Measurements from ENCODE around the gene PNMT.
"Not testable (repeated sequence)": the region's sequence is repeated elsewhere in the genome, so short reads cannot be mapped to it uniquely, and the experiment has no call there.

The PNMT gene

GRCh38 chr17:39688475-39688835, 20.2 kb downstream of the PNMT start:
- DNase-seq: no peak

GRCh38 chr17:39688945-39689344, 20.7 kb downstream of the PNMT start:
- DNase-seq: no peak

- DNase-seq: no peak
Measured at GRCh38 chr17:39694593-39694992, 26.3 kb downstream of the PNMT start.

GRCh38 chr17:39695089-39695474, 26.8 kb downstream of the PNMT start:
- no peak for DNase-seq

GRCh38 chr17:39696731-39697130, 28.5 kb downstream of the PNMT start:
- no peak for DNase-seq

GRCh38 chr17:39697961-39698360, 29.7 kb downstream of the PNMT start:
- DNase-seq: no peak

DNA sequence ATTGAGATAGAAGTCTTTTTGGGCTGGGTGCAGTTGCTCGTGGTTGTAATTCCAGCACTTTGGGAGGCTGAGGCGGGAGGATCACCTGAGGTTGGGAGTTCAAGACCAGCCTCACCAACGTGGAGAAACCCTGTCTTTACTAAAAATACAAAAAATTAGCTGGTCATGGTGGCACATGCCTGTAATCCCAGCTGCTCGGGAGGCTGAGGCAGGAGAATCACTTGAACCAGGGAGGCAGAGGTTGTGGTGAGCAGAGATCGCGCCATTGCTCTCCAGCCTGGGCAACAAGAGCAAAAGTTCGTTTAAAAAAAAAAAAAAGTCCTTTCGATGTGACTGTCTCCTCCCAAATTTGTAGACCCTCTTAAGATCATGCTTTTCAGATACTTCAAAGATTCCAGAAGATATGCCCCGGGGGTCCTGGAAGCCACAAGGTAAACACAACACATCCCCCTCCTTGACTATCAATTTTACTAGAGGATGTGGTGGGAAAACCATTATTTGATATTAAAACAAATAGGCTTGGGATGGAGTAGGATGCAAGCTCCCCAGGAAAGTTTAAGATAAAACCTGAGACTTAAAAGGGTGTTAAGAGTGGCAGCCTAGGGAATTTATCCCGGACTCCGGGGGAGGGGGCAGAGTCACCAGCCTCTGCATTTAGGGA, 31.0 kb downstream of the PNMT start:
- DNase-seq: not testable (repeated sequence)

GRCh38 chr17:39699818-39700147, 31.5 kb downstream of the PNMT start, which contains the start of gene ERBB2:
TSS of gene ERBB2 (plus strand) at chr17:39700064. CDS start at chr17:39700239, 175 bp downstream.
- peak; percentile 75 for DNase-seq

DNA sequence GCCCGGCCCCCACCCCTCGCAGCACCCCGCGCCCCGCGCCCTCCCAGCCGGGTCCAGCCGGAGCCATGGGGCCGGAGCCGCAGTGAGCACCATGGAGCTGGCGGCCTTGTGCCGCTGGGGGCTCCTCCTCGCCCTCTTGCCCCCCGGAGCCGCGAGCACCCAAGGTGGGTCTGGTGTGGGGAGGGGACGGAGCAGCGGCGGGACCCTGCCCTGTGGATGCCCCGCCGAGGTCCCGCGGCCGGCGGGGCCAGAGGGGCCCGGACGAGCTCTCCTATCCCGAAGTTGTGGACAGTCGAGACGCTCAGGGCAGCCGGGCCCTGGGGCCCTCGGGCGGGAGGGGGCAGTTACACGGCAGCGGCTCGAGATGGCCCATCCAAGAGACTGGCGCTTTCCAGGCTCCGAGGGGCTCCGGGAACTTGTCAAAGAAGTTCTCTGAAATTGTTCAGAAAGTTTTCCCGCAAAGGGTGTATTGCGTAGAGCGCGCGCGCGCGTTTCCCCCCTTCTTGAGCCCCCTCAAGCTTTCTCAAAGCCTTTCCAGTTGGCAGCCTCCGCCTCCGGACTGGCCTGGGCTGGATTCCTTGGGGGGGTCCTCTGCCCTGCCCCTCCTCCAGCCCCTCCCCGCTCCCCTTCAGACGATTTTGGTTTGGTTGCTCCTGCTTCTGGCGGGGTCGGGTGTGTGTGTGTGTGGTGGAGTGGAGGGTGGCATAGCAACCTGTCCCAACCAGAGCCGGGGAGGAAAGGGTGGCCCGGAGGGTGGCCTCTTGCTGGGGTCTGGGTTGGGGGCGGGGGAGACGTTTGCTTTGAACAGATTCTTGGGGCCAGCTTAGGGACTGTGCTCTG, 32.1 kb downstream of the PNMT start:
- DNase-seq: peak; percentile 49

DNA sequence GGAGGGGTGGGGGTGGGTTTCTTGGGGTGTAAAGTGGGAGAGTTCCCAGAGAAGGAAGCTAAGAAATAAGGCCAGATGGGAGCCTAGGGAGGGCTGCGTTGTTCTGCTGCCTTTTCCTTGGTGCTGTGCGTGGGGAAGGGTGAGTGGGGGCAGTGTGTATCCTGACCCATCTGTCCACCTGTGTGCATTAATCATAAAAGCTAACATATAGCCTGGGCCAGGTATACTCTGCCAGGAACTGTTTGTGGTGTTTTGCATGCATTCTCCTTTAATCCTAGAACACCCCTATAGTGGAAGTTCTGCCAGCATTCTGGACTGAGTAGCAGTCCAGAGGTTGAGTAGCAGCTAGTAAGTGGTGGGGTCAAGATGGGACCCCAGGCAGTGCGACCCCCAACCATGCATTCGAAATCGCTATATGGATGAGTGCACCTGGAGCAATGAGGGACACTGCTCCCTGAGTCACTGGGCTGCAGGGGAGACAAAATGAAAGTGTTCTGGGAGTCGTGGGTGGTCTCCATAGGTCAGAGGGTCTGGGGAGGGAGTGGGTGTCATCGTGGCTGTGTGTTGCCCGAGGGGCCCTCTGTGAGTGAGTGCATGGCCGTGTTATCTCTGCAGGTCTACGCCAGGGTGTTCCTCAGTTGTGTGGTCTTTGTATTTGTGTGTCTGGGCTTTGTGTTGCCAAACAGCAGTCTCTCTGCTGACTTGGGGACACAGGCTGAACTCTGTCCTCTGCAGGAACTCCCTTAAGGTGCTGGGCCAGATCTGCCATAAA, 32.9 kb downstream of the PNMT start:
- no peak for DNase-seq

- DNase-seq: no peak
Measured at GRCh38 chr17:39701784-39702422, 33.6 kb downstream of the PNMT start.

DNA sequence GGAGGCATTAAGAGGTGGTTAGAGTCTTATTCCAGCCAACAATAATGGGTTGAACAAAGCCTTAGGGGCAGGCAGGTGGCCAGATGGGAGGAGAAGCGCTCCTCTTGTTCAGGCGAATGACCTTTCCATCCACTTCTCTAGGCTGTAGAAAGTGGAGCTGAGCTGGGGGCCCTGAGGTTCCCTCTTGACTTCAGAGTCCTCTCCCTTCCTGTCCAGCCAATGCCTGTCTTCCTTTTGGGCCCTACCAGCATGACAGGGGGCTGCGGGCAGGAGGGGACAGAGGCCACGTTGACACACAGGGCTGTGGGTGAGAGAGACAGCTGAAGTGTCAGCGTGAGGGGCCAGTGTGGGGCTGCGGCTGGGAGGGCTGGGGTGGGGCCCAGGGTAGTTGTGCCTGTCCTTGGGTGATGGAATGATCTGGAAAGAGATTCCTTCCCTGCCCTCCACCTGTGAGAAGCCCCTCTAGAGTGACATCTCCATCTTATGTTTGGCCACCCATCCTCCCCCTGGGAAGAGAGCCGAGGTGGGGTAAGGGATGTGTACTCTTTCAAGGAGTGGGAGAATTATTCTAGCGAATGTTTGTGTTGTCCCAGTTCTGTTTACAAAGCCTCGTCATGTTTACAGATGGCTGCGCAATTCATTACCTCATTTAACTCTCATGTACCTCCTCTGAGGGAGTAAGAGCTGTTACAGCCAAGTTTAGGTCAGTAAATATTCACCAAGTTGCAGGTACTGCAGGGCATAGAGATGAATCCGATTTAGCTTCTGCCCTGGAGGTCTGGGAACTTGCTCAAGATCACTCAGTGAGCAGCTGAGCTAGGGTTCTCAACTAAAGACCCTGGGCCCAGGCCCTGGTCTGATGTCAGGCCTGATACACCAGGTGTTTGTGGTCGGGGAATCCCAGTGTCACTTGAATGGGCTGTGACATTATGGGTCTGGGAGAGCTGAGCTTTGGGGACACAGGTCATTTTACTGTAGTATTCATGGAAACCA, 34.9 kb downstream of the PNMT start:
- no peak for DNase-seq

DNA sequence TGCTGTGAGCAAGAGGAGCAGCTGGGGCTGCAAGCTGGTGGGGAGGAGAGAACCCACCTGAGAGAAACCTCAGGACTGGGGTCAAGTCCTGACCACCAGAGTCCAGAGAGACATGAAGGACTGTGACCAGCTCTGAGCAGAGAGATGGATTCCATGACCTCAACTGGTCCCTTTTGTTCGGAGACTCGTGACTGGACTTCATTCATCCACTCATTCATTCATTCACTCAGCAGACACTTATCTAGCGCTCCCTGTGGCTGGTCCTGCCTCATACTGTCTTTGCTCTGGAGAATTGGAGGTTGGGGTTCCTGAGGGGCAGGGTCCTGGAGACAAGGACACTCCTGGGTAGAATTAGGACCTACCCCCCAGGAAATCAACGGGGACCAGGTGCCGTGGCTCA, 35.7 kb downstream of the PNMT start:
- no peak for DNase-seq

GRCh38 chr17:39704821-39705551, 36.7 kb downstream of the PNMT start:
- DNase-seq: no peak

DNA sequence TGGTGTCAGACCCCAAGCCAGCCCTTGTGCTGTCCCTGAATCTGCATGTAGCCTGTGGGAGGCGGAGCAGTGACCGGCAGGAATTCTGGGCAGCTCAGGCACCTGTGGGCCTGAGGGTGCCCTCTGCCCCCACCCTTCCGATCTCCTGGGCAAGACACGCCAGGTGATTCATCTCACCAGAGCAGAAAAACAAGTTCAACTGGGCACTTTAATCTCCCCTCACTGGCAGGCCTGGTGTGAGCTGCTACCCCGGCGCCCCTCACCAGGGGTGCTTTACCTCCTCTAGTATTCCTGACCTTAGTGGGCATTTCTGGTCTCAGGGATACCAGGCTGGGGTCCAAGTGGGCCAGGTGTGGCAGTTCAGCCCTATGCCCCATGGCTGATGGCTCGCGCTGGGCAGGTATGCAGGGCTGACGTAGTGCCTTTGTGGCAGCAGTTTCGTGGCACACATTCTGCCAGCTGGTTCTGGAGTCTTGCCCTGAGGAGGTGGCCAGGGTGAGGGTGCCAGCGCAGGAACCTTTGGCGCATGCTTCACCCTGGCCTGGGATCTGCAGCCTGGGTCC, 37.6 kb downstream of the PNMT start:
- DNase-seq: no peak

DNA sequence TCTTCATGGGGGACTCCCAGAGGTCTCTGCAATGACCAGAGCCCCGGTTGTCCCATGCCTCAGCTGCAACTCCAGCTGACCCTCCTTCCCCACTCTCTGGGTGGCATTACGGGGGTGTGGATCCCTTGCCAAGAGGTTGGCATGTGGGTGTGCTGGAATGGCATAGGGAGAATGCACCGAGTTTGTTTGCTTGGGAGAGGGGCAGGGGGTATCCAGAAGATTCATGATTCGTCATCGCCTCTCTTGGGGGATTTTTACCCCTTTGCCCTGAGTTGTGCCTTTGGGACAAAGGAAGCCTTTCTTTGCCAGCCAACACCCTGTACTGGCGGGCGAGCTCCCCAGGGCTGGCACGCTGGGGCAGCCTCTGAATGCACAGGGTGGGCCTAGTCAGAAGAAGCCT, 38.1 kb downstream of the PNMT start:
- no peak for DNase-seq

- DNase-seq: no peak
Measured at GRCh38 chr17:39706921-39707337, 38.7 kb downstream of the PNMT start.

GRCh38 chr17:39709319-39709997, 41.2 kb downstream of the PNMT start:
- DNase-seq: no peak

GRCh38 chr17:39709998-39710964, 42.0 kb downstream of the PNMT start:
- DNase-seq: no peak
